ENCODE data around the gene PDE6B.
"Not testable (repeated sequence)": the region's sequence is repeated elsewhere in the genome, so short reads cannot be mapped to it uniquely, and the experiment has no call there.

Gene PDE6B

DNA sequence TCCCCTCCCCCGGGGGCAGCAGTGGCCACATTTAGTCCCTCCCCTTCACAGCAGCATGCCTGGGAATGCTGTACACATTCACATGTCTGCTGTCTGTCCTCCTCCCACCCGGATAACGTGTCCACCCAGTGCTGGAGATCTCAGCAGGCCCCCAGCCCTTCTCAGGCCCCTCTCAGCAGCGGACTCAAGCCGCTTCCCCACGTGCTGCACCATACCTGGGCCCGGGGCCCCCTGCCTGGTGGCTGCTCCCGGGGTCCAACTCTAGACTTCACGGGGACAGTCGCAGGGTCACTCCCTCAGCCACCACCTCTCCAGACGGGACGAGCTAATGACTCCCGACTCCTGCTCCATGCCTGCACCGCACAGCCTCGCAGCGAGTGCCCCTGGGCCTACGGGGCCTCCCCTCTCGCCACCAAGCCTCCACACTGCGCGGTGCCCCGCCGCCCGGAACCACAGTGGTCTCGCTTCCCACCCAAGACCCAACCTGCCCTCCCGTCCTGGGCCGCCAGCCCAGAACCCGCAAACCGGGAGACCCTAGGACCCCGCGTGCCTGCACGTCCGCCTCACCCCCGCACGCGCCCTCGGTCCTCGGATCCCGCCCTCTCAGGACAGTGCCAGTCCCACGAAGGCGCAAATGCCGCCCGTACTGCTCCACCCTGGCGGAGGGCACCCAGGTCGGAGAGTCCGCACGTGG is 79.0 kb downstream of the PDE6B start:
- no peak for DNase-seq (ENCODE audit: low spot score)

DNA sequence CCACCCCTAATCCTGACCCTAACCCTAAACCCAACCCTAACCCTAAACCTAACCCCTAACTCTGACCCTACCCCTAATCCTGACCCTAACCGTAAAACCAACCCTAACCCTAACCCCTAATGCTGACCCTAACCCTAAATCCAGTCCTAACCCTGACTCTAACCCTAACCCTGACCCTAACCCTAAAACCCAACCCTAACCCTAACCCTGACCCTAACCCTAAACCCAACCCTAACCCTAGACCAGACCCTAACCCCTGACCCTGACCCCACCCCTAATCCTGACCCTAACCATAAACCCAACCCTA is 79.6 kb downstream of the PDE6B start:
- DNase-seq (ENCODE audit: low spot score): no peak

DNA sequence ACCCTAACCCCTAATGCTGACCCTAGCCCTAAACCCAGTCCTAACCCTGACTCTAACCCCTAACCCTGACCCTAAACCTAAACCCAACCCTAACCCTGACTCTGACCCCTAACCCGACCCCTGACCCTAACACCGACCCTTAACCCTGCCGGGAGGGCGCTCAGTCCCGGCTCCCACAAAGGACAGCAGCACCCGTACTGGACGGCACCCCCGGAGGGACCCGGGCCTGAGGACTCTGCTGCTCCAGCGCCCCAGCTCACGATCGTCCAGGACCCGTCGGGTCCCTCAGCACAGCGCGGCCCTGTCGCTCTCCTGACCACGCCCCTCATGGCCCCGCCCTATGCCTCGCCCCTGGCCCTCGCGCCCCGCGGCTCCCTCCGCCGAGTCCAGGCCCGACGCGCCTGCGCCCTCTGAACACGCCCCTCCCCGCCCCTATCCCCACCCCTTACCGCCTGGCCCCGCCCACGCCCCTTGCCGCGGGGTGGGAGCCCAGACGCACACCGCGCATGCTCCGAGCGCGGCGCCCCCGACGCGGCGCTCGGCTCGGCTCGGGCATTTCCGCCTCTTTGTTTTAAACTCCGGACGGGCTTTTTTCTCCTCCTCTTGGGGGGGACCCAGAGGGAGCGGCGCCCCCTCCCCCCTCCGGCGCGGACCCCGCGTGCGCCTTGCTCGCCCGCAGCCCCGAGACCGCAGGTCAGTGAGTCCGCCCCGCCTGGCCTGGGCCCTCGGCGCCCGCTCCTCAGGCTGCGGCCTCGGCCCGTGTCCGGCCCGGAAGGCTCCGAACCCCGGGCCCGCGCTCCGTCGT is 80.1 kb downstream of the PDE6B start, which contains the start of gene PCGF3:
Gene PCGF3 (plus strand): TSS at position 555 of the 805 bp plus-strand sequence. CDS start 27,849 bp downstream, outside the sequence.
- peak; percentile 95 for DNase-seq (ENCODE audit: low spot score)

DNA sequence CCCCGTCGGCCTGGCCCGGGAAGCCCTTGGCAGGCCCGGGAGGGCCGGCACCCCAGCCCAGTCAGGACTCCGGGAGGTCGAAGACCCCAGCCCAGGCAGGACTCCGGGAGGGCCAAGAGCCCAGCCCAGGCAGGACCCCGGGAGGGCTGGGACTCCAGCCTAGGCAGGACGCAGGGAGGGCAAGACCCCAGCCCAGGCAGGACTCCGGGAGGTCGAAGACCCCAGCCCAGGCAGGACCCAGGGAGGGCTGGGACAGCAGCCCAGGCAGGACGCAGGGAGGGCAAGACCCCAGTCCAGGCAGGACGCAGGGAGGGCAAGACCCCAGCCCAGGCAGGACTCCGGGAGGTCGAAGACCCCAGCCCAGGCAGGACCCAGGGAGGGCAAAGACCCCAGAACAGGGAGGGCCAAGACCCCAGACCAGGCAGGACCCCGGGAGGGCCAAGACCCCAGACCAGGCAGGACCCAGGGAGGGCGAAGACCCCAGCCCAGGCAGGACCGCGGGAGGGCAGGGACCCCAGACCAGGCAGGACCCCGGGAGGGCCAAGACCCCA is 80.8 kb downstream of the PDE6B start:
- DNase-seq (ENCODE audit: low spot score): not testable (repeated sequence)

DNA sequence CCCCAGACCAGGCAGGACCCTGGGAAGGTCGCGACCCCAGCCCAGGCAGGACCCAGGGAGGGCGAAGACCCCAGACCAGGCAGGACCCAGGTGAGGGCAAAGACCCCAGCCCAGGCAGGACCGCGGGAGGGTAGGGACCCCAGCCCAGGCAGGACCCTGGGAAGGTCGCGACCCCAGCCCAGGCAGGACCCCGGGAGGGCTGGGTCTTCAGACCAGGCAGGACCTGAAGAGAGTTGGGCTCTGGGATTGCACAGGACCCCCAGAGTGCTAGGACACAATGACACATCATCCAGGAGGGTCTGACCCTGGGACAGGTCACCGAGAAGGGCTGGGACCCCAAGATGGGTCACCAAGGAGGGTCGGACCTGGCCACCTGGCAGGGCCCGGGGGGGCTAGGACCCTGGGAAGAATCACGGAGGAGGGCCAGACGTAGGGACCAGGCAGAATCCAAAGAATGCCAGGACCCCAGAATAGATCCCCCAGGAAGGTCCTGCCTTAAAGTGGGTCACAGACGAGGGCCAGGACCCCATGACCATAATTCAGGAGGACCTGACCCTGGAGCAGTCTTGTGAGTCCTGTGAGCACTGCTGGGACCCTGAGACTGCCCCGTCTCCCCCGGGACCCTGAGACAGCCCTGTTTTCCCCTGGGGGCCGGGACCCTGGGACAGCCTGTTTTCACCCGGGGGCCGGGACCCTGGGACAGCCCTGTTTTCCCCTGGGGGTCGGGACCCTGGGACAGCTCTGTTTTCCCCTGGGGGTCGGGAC is 81.6 kb downstream of the PDE6B start:
- no peak for DNase-seq (ENCODE audit: low spot score)

DNA sequence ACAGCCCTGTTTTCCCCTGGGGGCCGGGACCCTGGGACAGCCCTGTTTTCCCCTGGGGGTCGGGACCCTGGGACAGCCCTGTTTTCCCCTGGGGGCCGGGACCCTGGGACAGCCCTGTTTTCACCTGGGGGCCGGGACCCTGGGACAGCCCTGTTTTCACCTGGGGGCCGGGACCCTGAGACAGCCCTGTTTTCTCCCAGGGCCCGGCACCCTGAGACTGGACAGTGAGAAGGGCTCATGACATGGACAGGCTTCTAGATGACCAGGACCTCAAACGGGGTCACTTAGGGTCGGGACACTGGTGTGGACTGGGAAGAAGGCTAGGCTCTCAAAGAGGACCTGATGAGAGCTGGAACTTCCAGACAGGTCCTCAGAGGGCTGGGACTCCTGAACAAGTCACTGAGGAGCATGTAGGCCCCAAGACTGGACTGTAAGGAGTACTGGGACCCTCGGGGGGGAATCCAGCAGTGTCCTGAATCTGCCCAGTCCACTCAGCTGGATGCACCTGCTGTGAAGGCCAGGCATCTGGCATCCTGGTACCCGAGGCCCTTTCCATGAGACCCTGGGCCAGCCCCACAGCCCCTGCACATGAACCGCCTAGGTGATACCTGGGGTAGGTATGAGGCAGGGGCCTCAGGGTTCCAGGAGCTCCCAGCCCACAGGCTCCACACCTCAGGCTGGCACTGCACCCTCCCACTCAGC is 82.7 kb downstream of the PDE6B start:
- no peak for DNase-seq (ENCODE audit: low spot score)

DNA sequence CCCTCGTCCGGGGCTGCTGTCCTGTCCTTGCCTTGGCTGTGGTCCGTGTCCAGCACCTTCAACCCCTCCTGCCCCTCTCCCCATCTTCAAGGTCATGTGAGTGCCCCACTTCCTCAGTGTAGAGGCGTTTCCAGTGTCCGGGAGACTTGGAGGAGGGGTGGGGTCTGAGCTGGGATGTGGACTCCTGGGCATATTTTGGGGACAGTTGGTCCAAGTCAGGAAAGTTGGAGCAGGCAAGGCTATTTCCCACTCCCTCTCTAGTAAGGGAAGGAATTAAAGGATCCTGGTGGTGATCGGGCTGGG is 83.2 kb downstream of the PDE6B start:
- DNase-seq (ENCODE audit: low spot score): no peak

DNA sequence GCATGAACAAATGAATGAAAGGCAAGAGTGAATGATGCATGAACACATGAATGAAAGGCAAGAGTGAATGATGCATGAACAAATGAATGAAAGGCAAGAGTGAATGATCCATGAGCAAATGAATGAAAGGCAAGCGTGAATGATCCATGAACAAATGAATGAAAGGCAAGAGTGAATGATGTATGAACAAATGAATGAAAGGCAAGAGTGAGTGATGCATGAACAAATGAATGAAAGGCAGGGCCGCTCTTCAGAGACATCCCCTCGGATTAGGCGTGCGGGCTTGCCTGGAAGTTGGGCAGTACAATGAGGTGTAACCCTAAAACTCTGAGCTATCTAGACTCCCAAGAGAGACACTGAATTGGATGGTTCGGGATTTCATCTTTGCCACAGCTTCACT is 84.0 kb downstream of the PDE6B start:
- no peak for DNase-seq (ENCODE audit: low spot score)

DNA sequence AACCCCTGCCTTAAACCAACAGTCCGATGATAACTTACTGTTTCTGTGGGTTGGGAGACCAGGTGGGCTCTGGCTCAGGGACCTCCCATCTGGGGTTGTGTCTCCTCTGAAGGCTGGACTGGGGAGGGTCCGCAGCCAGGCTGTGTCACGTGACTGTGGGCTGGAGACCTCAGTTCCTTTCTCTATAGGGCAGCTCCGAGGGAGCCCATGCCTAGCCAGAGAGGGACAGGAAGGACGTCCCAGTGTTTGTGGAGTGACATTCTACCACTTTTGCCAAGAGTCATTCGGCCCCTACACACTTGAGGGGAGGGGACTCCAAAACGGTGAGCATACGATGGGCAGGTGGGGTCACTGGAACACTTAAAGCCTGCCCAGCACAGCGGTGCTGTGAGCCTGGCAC is 84.7 kb downstream of the PDE6B start:
- DNase-seq (ENCODE audit: low spot score): no peak

DNA sequence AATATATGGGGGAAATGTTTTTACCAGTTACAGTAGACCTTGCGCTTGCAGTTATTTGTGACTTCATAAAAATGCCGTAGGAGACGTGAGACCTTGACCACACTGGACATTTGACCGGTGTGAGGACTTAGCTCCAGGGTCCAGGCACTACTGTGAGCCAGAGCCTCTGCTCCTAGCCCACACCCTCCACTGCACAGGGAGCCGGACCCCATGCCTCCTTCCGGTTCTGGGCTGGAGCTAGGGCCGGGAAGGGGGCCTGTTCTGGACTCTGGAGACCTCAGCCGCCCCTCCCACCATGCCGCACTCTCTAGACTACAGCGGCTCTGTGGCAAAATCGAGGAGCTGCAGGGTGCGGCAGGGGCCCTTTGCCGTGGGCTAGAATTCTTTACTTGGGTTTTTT is 85.5 kb downstream of the PDE6B start:
- no peak for DNase-seq (ENCODE audit: low spot score)

DNA sequence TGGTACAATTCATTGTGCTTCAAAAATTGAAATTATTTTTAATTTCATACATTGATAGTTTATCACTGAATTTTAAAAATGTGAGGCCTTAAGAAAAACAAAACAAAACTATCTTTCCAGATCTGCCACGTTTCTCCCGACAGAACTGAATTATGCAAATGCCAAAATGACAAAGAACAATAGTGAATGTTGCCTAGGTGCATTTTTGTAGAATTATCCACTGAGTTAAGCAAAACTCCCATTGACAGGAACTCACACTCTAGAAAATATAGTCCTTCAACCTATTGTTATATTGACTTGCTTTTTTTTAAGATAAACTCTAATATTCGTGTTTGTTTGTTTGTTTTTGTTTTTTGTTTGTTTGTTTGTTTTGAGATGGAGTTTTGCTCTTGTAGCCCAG is 86.7 kb downstream of the PDE6B start:
- DNase-seq (ENCODE audit: low spot score): no peak

DNA sequence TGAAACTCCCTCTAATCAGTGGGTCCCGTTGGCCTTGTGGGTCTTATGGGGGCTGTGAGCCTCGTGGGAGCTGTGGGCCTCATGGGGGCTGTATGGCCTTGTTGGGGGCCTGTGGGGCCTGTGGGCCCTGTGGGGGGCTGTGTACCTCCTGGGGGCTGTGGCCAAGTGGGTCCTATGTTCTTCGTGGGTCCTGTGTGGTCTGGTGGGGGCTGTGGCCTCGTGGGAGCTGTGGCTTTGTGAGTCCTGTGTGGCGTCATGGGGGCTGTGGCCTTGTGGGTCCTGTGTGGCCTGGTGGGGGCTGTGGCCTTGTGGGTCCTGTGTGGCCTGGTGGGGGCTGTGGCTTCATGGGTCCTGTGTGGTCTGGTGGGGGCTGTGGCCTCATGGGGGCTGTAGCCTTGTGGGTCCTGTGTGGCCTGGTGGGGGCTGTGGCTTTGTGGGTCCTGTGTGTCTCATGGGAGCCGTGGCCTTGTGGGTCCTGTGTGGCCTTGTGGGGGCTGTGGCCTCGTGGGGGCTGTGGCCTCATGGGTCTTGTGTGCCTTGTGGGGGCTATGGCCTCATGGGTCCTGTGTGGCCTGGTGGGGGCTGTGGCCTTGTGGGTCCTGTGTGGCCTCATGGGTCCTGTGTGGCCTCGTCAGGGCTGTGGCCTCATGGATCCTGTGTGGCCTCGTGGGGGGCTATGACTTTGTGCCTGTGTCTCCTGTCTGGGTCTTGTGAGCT is 87.7 kb downstream of the PDE6B start:
- DNase-seq (ENCODE audit: low spot score): no peak

DNA sequence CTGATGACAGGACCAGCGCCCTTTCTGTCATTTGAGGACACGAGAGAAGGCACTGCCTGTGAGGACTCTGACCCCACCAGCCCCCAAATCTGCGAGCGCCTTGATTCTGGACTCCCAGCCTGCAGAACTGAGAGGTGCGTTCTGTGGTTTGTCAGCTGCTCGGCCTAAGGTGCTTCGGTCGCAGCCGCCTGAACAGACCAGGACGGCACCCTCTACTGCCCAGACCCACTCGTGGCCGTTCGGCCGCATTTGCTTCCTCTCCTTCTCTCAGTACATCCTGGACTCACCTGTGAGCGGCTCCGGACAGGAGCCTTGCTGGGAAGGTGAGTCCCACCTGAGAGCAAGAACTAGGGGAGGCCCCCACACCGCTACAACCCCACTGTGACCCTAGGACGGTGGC is 88.7 kb downstream of the PDE6B start:
- DNase-seq (ENCODE audit: low spot score): no peak

DNA sequence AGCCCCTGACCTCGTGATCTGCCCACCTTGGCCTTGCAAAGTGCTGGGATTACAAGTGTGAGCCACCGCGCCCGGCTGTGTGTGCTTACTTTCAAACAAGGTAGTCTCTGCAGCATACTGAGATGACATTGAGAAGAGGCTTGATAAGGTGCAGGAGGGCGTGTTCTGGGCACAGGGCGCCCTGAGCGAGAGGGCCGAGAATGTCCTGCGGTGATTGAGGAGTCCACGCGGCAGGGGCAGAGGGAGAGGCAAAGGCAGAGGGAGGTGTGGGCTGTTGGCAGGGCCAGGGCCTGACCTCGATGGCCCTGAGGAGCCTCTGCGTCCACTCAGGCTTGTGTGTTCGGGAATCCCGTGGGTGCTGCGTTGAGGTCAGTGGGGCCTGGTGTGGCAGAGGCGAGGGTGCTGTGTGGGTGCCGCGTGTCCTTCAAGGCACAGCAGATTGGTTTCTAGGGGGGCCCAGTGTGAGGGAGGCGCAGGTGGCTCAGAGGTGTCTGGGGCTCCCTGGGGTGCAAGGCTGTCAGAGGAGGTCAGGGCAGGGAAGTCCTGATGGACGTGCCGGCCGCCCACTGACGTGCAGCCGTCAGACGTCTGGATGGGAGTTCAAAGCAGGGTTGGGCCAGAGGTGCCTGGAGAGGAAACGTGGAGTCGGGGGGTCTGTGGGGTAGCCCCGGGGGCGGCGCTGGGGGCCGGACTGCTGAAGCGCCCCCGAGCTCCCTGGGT is 92.4 kb downstream of the PDE6B start:
- no peak for DNase-seq (ENCODE audit: low spot score)

DNA sequence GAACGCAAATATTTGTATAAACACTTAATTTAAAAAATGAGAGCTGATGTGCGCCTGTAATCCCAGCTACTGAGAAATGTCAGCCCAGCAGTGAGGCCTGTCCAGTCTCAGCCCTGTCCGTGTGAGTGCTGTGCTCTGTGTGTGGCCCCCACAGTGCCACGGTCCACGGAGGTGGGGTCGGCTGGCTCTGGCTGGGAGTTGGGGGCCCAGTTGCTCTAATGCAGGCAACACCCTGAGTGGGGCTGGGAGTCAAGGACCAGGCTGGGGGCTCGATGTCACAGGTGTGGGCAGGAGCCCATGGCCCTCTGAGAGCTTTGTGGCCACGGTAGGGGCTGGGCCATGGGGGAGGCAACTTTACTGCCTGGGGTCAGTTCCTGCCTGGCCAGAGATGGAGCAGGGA is 93.1 kb downstream of the PDE6B start:
- DNase-seq (ENCODE audit: low spot score): no peak

All from putamen (tissue), 1 donor.